ENCODE data around the gene ZFR. TPM values are rescaled to one million over a fixed set of nuclear protein-coding genes. Genes with fewer than 3 reads are reported as not detected.
"Not testable (repeated sequence)": the region's sequence is repeated elsewhere in the genome, so short reads cannot be mapped to it uniquely, and the experiment has no call there.

ZFR gene
- polyA plus RNA-seq, 3 donors from 2014 or later: 63.1 to 90.6 (median 66.2) TPM

- peak overlapping the region; percentile 81 to 96 (median 94) for H3K27ac Mint-ChIP-seq
- no peaks in the 10 kb centered on the region for H3K36me3 Mint-ChIP-seq
- DNase-seq: peak; percentile 57 to 61 (median 60)
- peaks cover 1 to 11% (median 11%) of the 10 kb centered on the region in 3 donors for H3K27me3 Mint-ChIP-seq (ENCODE audit: low read depth in 3 of 3)
- peak overlapping the region; percentile 88 to 94 (median 90) for H3K4me3 Mint-ChIP-seq
- no peaks in the 10 kb centered on the region for H3K9me3 Mint-ChIP-seq
- H3K4me1 Mint-ChIP-seq: peaks cover 31 to 48% of the 10 kb centered on the region in 2 donors
These were observed 754 bp downstream of the ZFR start for GRCh38 chr5:32443541-32444430.

- H3K9me3 Mint-ChIP-seq: no peaks in the 10 kb centered on the region
- no peaks in the 10 kb centered on the region for H3K36me3 Mint-ChIP-seq
- H3K27ac Mint-ChIP-seq: peak overlapping the region; percentile 81 to 96 (median 93)
- peaks cover 1 to 14% (median 11%) of the 10 kb centered on the region in 3 donors for H3K27me3 Mint-ChIP-seq (ENCODE audit: low read depth in 3 of 3)
- peaks cover 35 to 55% of the 10 kb centered on the region in 2 donors for H3K4me1 Mint-ChIP-seq
- peak overlapping the region; percentile 84 to 94 (median 88) for H3K4me3 Mint-ChIP-seq
- DNase-seq: peak in 1 of 3 donors; percentile 6
These were observed 1.4 kb downstream of the ZFR start for GRCh38 chr5:32443145-32443540.

GRCh38 chr5:32439086-32439642 lies 5.4 kb downstream of the ZFR start:
- H3K9me3 Mint-ChIP-seq: no peaks in the 10 kb centered on the region
- H3K27me3 Mint-ChIP-seq (ENCODE audit: low read depth in 3 of 3): peaks cover 0 to 6% (median under 1%) of the 10 kb centered on the region in 3 donors
- no peaks in the 10 kb centered on the region for H3K36me3 Mint-ChIP-seq
- DNase-seq: no peak
- H3K4me1 Mint-ChIP-seq: peaks cover 57 to 75% of the 10 kb centered on the region in 2 donors
- H3K27ac Mint-ChIP-seq: no peak overlapping the region
- H3K4me3 Mint-ChIP-seq: no peak overlapping the region

DNA sequence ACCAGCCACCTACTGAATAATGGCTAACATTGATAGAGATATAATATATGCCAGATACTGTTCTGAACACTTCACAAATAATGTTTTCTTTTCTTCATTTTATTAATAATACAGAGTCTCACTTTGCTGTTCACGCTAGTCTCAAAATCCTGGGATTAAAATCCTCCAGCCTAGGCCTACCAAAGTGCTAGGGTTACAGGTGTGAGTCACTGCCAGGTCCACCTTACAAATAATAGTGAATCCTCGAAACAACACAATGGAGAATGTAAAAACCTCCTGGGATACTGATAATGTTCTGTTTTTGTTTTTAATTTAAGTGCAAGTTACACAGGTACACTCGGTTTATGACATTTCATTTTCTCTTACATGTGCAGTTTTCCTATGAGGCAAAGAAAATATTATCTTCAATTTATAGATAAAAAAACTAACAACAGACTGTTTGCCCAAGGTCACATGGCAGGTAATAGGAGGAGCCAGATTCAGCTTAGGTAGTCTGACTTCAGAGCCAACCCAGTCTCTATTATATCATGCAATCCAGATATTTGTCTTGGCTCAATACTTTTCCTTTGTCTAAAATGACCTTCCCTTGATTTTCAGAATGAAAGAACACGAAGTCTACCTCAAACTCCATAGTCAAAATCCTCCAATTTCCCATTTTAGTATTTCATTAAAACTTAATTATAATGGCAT lies 7.8 kb downstream of the ZFR start:
- H3K4me3 Mint-ChIP-seq: no peak overlapping the region
- no peak for DNase-seq
- no peaks in the 10 kb centered on the region for H3K9me3 Mint-ChIP-seq
- peak overlapping the region in 2 of 6 donors; percentile 23 to 24 for H3K27ac Mint-ChIP-seq
- H3K27me3 Mint-ChIP-seq (ENCODE audit: low read depth in 3 of 3): peaks cover 0 to 3% (median 2%) of the 10 kb centered on the region in 3 donors
- H3K36me3 Mint-ChIP-seq: no peaks in the 10 kb centered on the region
- peaks cover 57 to 81% of the 10 kb centered on the region in 2 donors for H3K4me1 Mint-ChIP-seq

DNA sequence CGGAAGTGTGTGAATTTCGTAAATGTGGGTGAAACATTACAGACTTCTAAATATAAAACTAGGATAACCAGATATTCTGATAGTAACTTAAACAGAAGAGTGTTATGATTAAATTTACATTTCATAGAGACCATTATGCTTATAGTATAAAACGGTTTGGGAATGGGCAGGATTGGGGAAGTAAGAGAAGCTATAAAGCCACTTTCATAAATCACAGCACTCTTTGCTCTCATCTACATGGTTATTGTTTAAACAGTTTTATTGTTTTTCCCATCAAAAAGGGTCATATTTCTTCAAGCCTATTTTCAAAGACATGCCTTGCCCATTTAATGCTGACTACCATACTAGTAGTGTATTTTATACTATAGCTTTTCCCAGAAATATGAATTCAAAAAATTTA lies 9.2 kb downstream of the ZFR start:
- Mint-ChIP-seq H3K4me3 (no peak overlapping the region), H3K27ac (peak overlapping the region in 2 of 6 donors; percentile 10 to 23), H3K36me3 (no peaks in the 10 kb centered on the region), H3K27me3 (ENCODE audit: low read depth in 3 of 3) (peaks cover 0 to 3% (median 2%) of the 10 kb centered on the region in 3 donors), H3K9me3 (no peaks in the 10 kb centered on the region), H3K4me1 (peaks cover 66 to 87% of the 10 kb centered on the region in 2 donors)
- DNase-seq: no peak

DNA sequence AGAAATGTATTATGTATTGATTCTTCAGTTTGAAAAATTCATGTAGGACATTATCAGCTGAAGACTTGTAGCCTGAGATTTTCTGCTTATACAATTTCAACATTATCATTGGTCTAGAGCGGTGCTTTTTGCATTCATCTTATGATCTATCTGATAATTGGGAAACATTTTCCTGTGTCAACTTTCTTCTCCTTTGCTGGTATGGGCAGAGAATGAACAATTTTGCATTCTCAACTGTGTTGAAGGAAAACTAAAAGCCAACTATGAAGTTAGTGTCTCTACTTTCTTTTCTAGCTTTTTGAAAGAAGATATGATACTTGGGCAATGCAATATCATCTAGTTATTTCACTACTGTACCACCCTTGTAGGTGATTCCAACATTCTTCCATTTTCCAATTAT lies 10.3 kb downstream of the ZFR start:
- Mint-ChIP-seq H3K36me3 (peaks cover 0 to 3% (median 3%) of the 10 kb centered on the region in 3 donors), H3K27ac (peak overlapping the region in 1 of 6 donors; percentile 38), H3K4me3 (no peak overlapping the region), H3K4me1 (peaks cover 71 to 92% of the 10 kb centered on the region in 2 donors), H3K9me3 (no peaks in the 10 kb centered on the region), H3K27me3 (ENCODE audit: low read depth in 3 of 3) (peaks cover 0 to 3% (median 2%) of the 10 kb centered on the region in 3 donors)
- DNase-seq: no peak

DNA sequence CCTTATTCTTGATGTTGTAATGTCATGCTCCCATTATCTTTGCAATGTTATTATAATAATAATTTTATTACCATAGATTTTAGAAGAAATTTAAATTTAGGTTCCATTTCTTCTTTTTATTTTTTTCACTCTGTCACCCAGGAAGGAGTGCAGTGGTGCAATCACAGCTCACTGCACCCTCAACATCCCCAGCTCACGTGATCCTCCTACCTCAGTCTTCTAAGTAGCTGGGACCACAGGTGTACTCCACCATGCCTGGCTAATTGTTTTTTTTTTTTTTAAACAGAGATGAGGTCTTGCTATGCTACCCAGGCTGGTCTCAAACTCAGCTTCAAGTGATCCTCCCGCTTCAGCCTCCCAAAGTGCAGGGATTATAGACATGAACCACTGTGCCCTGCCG lies 11.9 kb downstream of the ZFR start:
- Mint-ChIP-seq H3K36me3 (peaks cover 1 to 10% (median 7%) of the 10 kb centered on the region in 3 donors), H3K9me3 (no peaks in the 10 kb centered on the region), H3K27ac (no peak overlapping the region), H3K27me3 (ENCODE audit: low read depth in 3 of 3) (peaks cover 0 to 2% (median 0%) of the 10 kb centered on the region in 3 donors), H3K4me1 (peaks cover 72 to 94% of the 10 kb centered on the region in 2 donors), H3K4me3 (no peak overlapping the region)
- DNase-seq: no peak

GRCh38 chr5:32430825-32431224 lies 13.7 kb downstream of the ZFR start:
- H3K4me3 Mint-ChIP-seq; DNase-seq; H3K27me3 Mint-ChIP-seq (ENCODE audit: low read depth in 3 of 3); H3K9me3 Mint-ChIP-seq: not testable (repeated sequence)
- Mint-ChIP-seq H3K27ac (peak overlapping the region in 4 of 6 donors; percentile 12 to 59 (median 26)), H3K36me3 (peaks cover 12 to 16% (median 14%) of the 10 kb centered on the region in 3 donors), H3K4me1 (peaks cover 63 to 93% of the 10 kb centered on the region in 2 donors)

- DNase-seq: no peak
- Mint-ChIP-seq H3K27ac (peak overlapping the region in 1 of 6 donors; percentile 40), H3K27me3 (ENCODE audit: low read depth in 3 of 3) (peaks cover 0 to 2% (median 0%) of the 10 kb centered on the region in 3 donors), H3K9me3 (peaks cover 0 to 5% (median 0%) of the 10 kb centered on the region in 6 donors), H3K36me3 (peaks cover 16 to 20% (median 18%) of the 10 kb centered on the region in 3 donors), H3K4me1 (peaks cover 56 to 84% of the 10 kb centered on the region in 2 donors), H3K4me3 (no peak overlapping the region)
These were observed 16.1 kb downstream of the ZFR start for GRCh38 chr5:32428426-32428825.

- H3K36me3 Mint-ChIP-seq: peaks cover 18 to 20% (median 19%) of the 10 kb centered on the region in 3 donors
These were observed 17.9 kb downstream of the ZFR start for GRCh38 chr5:32426440-32427151.

GRCh38 chr5:32422697-32423096 lies 21.8 kb downstream of the ZFR start:
- peak overlapping the region in 3 of 6 donors; percentile 24 to 55 (median 48) for H3K27ac Mint-ChIP-seq
- no peaks in the 10 kb centered on the region for H3K27me3 Mint-ChIP-seq (ENCODE audit: low read depth in 3 of 3)
- H3K4me3 Mint-ChIP-seq: no peak overlapping the region
- H3K4me1 Mint-ChIP-seq: peaks cover 41 to 76% of the 10 kb centered on the region in 2 donors
- peaks cover 0 to 5% (median 0%) of the 10 kb centered on the region in 6 donors for H3K9me3 Mint-ChIP-seq
- H3K36me3 Mint-ChIP-seq: peaks cover 8 to 26% (median 19%) of the 10 kb centered on the region in 3 donors
- DNase-seq: no peak

More at GRCh38 chr5:32426440-32427151, 17.9 kb downstream of the ZFR start:
- Mint-ChIP-seq H3K4me1 (peaks cover 52 to 84% of the 10 kb centered on the region in 2 donors), H3K9me3 (peaks cover 0 to 5% (median 0%) of the 10 kb centered on the region in 6 donors), H3K27me3 (ENCODE audit: low read depth in 3 of 3) (no peaks in the 10 kb centered on the region), H3K4me3 (no peak overlapping the region), H3K27ac (no peak overlapping the region)
- no peak for DNase-seq

- Mint-ChIP-seq H3K27ac (peak overlapping the region in 2 of 6 donors; percentile 36 to 44), H3K36me3 (peaks cover 6 to 25% (median 11%) of the 10 kb centered on the region in 3 donors), H3K4me3 (no peak overlapping the region), H3K27me3 (ENCODE audit: low read depth in 3 of 3) (peaks cover 0 to 2% (median 0%) of the 10 kb centered on the region in 3 donors), H3K9me3 (peaks cover 0 to under 1% (median 0%) of the 10 kb centered on the region in 6 donors), H3K4me1 (peaks cover 49 to 81% of the 10 kb centered on the region in 2 donors)
- DNase-seq: no peak
These were observed 23.5 kb downstream of the ZFR start for GRCh38 chr5:32421075-32421474.

DNA sequence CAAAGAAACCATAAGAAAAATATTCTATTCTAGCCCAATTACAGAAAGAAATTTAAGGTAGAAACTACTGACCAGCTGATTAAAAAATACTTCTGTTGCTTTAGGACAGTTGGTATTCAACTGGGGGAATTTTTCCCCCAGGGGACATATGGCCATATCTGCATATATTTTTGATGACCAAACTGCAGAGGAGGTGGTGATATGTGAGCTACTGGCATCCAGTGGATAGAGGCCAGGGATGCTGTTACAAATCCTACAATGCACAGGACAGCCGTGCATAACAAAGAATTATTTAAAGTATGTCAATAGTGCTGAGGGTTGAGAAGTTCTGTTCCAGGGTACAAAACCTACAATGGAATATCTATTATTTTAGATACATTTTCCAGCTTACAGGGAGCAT lies 24.0 kb downstream of the ZFR start:
- Mint-ChIP-seq H3K4me3 (no peak overlapping the region), H3K27ac (peak overlapping the region in 1 of 6 donors; percentile 12), H3K36me3 (peaks cover 8 to 24% (median 10%) of the 10 kb centered on the region in 3 donors), H3K27me3 (ENCODE audit: low read depth in 3 of 3) (peaks cover 0 to 2% (median 0%) of the 10 kb centered on the region in 3 donors), H3K4me1 (peaks cover 52 to 83% of the 10 kb centered on the region in 2 donors), H3K9me3 (no peaks in the 10 kb centered on the region)
- DNase-seq: no peak

Measured in immature natural killer cell (primary cell).